HG03571 (cell line): ENCODE measurements around the gene TNFRSF4.

ENCODE experiments used
- ATAC-seq: cut with Tn5 transposase; IDR thresholded peaks from one replicate; pipeline ENCODE4 v1.9.1; 2021; ENCODE audit not compliant: unreplicated experiment

Gene TNFRSF4

DNA sequence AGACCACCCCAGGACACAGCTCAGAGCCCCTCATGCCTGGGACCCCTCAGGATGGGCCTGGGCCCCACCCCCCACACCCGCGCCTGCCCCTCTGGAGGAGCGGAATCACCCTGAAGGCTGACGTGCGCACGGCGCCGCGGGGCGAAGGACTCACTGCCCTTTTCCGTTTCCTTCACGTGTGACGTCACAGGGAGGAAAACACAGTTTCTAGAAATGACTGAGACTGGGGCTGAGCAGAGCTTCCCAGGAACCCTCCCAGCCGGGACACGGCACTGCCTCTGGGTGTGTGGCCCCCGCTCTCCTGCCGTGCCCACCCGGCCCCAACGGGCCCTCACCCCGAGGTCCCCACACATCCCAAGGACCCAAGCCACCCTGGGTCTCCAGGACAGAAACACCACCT, 5.4 kb upstream of the TNFRSF4 start:
- ATAC-seq: no peak

GRCh38 chr1:1218524-1219200, 4.7 kb upstream of the TNFRSF4 start:
- no peak for ATAC-seq

GRCh38 chr1:1217621-1218523, 3.9 kb upstream of the TNFRSF4 start:
- no peak for ATAC-seq

DNA sequence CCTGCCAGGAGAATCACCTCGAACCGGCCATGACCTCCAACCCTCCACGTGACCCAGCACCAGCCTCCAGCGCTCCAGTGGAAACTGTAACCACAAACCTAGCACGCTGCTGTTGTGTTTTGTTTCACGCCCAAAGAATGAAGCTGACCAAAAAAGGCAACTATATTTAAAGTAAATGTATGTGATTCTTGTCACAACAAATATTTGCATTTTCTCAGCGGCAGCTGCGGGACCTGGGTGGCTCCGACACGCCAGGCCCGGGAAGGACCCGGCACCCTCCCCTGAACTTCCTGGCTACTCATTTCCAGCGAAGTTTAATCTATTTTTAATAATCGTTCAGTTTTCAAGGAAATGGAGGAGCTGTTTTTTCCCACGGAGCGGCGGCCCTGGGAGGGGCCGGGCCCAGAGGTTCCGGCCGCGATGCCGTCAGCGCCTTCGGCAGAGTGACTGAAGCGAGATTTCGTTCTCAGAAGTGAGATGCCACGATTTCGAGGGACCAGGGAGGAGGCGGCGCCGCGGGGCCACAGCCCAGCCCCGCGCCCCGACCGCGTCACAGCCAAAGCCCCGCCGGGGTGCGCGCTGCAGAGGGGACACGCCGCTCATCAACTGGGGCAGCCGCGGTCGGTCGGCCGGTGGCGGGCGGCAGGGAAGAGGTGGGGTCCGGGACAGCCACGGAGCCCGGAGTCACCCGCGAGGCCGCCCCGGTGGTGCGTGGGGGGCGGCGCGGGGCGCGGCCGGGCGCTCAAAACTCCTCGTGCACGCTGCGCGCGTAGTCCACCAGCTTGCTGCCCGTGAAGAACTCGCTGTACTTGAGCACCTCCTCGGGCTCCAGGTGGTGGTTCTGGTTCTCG, 3.0 kb upstream of the TNFRSF4 start:
- no peak for ATAC-seq

GRCh38 chr1:1215881-1216605, 2.1 kb upstream of the TNFRSF4 start:
- no peak for ATAC-seq

- no peak for ATAC-seq
Measured at GRCh38 chr1:1215080-1215676, 1.2 kb upstream of the TNFRSF4 start.

DNA sequence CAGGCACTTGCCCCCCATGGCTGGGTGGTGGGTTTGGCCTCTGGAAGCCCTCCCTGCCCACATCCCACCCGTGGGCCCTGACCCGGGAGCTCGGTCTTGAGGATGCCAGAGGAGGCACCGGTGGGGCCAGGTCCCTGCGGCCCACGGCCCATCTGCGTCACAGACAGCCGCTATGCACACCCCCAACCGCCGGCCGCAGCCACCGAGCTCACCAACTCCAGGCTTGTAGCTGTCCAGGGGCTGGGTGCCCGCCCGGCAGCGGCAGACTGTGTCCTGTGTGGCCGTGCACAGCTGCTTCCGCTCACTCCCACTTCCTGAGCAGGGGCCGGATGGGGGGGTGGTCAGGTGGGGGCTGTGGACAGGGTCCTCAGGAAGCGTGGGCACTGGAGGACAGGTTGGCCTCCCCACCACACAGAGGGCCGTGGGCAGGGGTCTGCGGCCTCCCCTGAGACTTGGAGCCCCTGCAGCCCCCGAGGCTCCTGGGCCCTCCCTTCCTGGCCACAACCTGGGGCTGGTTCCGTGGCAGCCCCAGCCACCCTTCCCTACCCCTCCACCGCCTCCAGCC, 1.1 kb downstream of the TNFRSF4 start:
- no peak for ATAC-seq

GRCh38 chr1:1211541-1212441, 2.2 kb downstream of the TNFRSF4 start:
- ATAC-seq: no peak

DNA sequence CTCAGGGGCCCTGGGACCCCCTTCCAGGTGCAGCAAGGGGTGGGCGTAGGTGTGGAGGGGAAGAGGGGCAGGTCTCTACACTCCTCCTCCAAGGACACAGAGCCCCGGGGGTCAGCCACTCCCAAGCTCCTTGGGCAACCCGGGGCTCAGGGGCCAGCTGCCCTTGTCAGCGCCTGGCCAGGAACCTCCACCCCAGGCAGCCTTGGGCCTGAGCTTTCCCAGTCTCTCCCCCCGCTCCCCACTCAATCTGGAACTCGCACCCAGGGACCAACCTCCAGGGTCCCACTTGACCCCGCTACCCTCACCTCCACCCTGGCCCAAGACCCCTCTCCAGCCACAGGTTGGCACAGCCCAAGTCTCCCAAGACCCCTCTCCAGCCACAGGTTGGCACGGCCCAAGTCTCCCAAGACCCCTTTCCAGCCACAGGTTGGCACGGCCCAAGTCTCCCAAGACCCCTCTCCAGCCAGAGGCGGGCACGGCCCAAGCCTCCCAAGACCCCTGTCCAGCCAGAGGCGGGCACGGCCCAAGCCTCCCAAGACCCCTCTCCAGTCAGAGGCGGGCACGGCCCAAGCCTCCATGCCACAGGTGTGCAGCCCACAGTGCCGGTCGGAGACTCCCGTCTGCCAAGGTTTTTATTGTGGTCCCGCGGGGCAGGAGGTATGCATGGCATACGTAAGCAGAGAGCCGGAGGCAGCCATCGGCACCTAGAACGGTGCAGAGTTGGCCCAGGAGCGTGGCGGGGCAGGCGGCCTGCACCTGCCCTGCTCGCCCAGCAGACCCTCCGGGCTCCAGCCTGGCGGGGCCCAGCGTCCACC, 3.0 kb downstream of the TNFRSF4 start:
- ATAC-seq: no peak

DNA sequence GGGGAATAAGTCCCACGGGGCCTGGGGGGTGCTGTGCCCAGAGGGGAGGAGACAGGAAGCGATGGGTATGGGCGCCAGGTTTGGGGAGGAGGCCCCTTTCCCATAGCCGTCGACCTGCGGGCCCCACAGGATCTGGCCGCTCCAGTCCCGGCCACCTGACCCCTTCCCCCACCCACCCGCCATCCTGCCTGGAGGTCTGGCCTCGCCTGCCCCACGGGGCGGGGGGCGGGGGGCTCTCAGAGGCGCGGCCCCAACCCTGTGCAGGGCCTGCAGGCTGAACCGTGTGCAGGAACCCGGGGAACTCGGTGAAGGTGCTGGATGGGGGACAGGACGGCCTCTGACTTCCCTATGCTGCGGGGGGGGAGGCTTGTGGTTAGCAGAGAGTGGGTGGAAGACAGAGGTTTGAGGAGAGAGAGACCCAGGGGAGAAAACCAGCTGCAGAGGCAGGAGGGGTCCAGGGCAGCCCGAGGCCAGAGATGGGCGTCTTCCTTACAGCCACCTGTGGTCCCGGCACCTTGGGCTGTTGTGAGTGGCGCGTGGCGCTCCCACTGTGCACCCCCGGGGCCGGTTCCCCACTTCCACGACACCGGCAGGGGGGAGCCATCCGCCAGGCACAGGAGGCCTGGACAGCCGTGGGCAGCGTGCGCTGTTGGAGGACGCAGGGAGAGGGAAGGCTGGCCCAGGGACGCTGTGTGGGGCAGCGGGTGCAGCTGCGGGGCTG, 5.1 kb downstream of the TNFRSF4 start:
- ATAC-seq: no peak

GRCh38 chr1:1207571-1207892, 6.4 kb downstream of the TNFRSF4 start:
- ATAC-seq: no peak

DNA sequence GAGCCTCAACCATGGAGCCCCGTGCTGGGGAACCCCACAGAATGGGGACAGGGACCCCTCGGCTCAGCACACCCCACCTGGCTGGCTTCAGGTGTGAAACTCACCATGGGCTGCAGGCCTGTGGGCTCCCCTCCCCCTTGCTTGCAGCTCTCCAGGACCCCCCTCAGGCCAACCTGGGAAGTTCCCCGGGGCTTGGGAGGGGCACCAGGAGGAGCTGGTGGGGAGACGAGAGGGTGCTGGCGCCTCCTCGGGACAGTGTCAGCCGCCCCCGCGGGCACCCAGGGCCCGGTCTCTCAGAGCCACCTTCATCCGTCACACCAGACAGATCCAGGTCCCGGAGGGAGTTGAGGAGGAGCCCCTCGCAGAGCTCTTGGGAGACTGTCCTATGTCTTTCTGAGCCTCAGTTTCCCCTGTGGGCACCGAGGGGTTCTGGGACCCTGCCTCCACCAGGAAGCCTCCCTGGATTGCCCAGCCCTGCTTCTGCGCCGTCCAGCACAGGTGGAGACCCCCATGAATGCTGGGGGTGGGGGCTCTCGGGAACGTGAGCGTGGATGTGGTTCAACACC, 6.9 kb downstream of the TNFRSF4 start:
- ATAC-seq: no peak

DNA sequence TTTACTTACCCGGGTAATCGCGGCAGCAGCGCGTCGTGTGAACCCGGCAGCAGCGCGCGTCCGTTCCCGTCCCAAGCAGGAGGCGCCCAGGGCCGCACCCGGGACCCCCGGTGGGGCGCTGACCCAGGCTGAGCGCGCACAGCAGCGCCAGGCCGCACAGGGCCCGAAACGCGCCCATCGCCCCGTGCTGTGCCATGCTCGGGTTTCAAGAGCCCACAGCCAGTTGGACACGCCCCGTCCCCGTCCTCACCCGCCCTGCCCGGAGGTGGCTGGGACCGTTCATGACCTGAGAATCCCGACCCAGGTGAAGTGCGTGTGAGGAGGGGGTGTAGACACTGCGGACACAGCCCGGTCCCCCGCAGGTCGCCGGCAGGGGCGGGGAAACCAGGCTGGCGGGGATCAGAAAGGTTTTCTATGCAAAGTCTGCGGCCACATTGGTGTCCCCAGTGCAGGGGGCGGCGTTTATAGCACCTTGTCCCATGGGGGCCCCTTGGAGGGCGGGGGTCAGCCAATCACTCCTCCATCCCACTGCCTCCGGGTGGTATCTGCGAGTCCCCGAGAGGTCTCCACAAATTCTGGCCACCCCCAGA, 7.5 kb downstream of the TNFRSF4 start, which contains the start of gene TNFRSF18:
TSS of gene TNFRSF18 (minus strand) at position 217 of the 590 bp plus-strand sequence. CDS start at position 196, 21 bp downstream.
- ATAC-seq: no peak

DNA sequence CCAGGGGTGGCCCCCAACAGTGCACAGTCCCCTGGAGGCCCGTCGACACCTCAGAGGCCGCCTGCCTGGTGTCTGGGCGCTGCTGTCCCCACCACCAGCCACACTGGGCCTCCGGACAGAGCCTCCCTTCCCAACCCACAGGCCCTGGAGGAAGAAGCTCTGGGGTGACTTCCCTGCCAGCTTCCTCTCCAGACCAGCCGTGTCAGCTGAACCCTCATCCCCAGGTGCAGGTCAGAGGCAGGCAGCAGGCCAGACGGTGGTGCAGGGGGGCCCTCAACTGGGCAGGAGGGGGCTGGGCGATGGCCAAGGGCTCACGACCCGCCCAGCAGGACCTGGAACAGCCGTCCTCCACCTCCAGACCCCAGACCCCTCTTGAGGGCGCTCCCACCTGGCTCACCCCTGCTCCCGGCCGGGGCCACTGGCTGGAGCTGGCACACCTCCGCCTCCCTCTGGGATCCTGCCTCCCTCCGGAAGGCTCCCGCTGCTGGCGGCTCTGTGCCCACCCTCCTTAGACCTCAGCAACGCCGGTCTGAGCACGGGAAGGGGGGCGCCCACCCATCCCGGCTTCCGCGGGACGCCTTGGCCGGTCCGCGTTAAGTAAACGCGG, 8.1 kb downstream of the TNFRSF4 start:
- no peak for ATAC-seq

DNA sequence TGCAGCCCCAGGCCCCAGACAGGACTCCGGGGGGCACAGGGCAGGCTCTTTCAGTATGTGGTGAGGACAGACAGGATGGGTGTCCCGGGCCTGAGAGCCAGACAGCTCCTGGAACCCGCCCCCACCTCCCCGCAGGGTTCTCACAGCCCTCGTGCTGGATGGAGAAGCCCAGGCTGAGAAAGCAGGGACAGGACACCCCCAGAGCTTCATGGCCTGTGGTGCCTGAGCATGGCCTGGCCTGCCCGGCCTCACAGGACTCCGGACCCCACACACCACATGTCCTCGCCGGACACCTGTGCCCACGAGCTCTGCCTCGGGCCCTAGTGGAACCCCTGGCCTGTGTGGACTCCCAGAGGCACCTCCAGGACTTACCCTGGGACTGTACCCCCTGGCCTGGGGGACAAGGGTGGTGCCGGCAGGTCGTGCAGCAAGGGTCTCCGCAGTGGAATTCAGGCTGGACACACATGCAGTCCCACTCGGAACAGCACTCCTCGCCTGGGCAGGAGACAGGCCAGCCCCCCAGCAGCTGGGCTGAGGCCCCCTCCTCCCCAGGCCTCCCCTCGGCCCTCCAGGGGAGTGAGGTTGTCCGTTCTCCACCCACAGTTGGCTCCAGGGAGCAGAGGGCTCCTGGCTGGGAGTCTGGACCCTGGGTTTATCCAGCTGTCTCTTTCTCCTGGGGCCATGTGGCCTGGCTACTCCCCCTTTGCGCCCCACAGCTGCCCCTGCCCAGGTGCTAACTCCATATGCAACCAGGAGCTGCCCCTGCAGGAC, 8.8 kb downstream of the TNFRSF4 start:
- ATAC-seq: no peak
